HepG2 (cell line): ENCODE results near the gene GSTA1. TPM values are rescaled to one million over a fixed set of nuclear protein-coding genes. Genes with fewer than 3 reads are reported as not detected.

Experiments
- ADNP ChIP-seq: sonication (generic); formaldehyde crosslinking; IDR thresholded peaks from 2 replicates; pipeline ENCODE4 v1.4.0; 2020; ENCODE audit warnings: missing genetic modification reagents
- CCDC6 ChIP-seq: sonication (generic); formaldehyde crosslinking; IDR thresholded peaks from 2 replicates; pipeline ENCODE4 v1.8.1; 2022; ENCODE audit warnings: mild to moderate bottlenecking, missing genetic modification reagents, moderate library complexity
- PAF1 ChIP-seq: IDR thresholded peaks from 2 replicates; pipeline ENCODE4 v1.6.1; 2016; ENCODE audit warnings: missing genetic modification reagents, missing compliant biosample characterization
- PITX1 ChIP-seq: sonication (generic); formaldehyde crosslinking; IDR thresholded peaks from 2 replicates; pipeline ENCODE4 v1.5.1; 2020; ENCODE audit warnings: mild to moderate bottlenecking, missing genetic modification reagents
- REXO4 ChIP-seq: sonication (generic); formaldehyde crosslinking; IDR thresholded peaks from 2 replicates; pipeline ENCODE4 v1.8.0; 2022; ENCODE audit warnings: missing genetic modification reagents, mild to moderate bottlenecking, borderline replicate concordance
- RFX1 ChIP-seq: fragments of 450-650 bp; IDR thresholded peaks from 2 replicates; pipeline ENCODE4 v1.6.1; 2017
- RFXANK ChIP-seq: IDR thresholded peaks from 2 replicates; pipeline ENCODE4 v1.6.1; 2016
- RFXAP ChIP-seq: sonication (generic); formaldehyde crosslinking; IDR thresholded peaks from 2 replicates; pipeline ENCODE4 v1.4.0; 2020; ENCODE audit warnings: missing genetic modification reagents, borderline replicate concordance
- SIN3A ChIP-seq: IDR thresholded peaks from 2 replicates; pipeline ENCODE4 v1.6.1; 2011; ENCODE audit warnings: low read depth, mild to moderate bottlenecking, control low read depth, low read length, borderline replicate concordance
- ZBTB21 ChIP-seq: sonication (generic); formaldehyde crosslinking; IDR thresholded peaks from 2 replicates; pipeline ENCODE4 v1.4.0; 2020; ENCODE audit warnings: missing genetic modification reagents
- ZBTB38 ChIP-seq: sonication (generic); formaldehyde crosslinking; IDR thresholded peaks from 2 replicates; pipeline ENCODE4 v1.5.1; 2020; ENCODE audit warnings: mild to moderate bottlenecking, missing genetic modification reagents
- ZNF354B ChIP-seq: sonication (generic); formaldehyde crosslinking; IDR thresholded peaks from 2 replicates; pipeline ENCODE4 v1.8.0; 2022; ENCODE audit warnings: mild to moderate bottlenecking, missing genetic modification reagents
- ZNF44 ChIP-seq: sonication (generic); formaldehyde crosslinking; IDR thresholded peaks from 2 replicates; pipeline ENCODE4 v1.5.1; 2020; ENCODE audit warnings: mild to moderate bottlenecking, missing genetic modification reagents
- ZNF441 ChIP-seq: sonication (generic); formaldehyde crosslinking; IDR thresholded peaks from 2 replicates; pipeline ENCODE4 v1.7.0; 2021; ENCODE audit warnings: missing genetic modification reagents, borderline replicate concordance
- ZNF841 ChIP-seq: sonication (generic); formaldehyde crosslinking; IDR thresholded peaks from 2 replicates; pipeline ENCODE4 v1.8.1; 2023; ENCODE audit warnings: missing genetic modification reagents, borderline replicate concordance
- polyA plus RNA-seq, 8 experiments: library from polyadenylated mRNA; depleted of rRNA in 3 of 8; stranded (reverse) in 7 of 8; unstranded in 1 of 8; fragments of >200 nt; fragmentation: Illumina TruSeq in 4 of 8; extraction: Trizol in 4 of 8; gene quantifications; 2 replicates each; pipeline versions ENCODE4 v1.2.1 to v1.2.3, GENCODE V29; 2011 to 2016; ENCODE audit warnings: low read depth in 4 of 8, missing spikeins in 1 of 8, mixed read lengths in 1 of 8; ENCODE audit not compliant: insufficient read depth in 1 of 8
- total RNA-seq, 5 experiments: library from RNA; depleted of rRNA; stranded (reverse); fragments of >200 nt; fragmentation: Illumina TruSeq; extraction: Trizol; gene quantifications; 2 replicates each; pipeline ENCODE4 v1.2.3, GENCODE V29; 2016; ENCODE audit warnings: low read depth in 1 of 5
- TF ChIP-seq, protein P1 (sequence below): sonication (generic); formaldehyde crosslinking; IDR thresholded peaks from 2 replicates; pipeline ENCODE4 v1.8.0; 2022; ENCODE audit warnings: mild to moderate bottlenecking, missing genetic modification reagents, moderate library complexity
- TF ChIP-seq, protein P2 (sequence below): fragments of 450-650 bp; IDR thresholded peaks from 2 replicates; pipeline ENCODE4 v1.6.1; 2017
- TF ChIP-seq, protein P3 (sequence below): sonication (generic); formaldehyde crosslinking; IDR thresholded peaks from 2 replicates; pipeline ENCODE4 v1.4.0; 2020; ENCODE audit warnings: missing genetic modification reagents, borderline replicate concordance
- TF ChIP-seq, protein P4 (sequence below): sonication (generic); formaldehyde crosslinking; IDR thresholded peaks from 2 replicates; pipeline ENCODE4 v1.5.0; 2020; ENCODE audit warnings: missing genetic modification reagents
- TF ChIP-seq, protein P5 (sequence below): sonication (generic); formaldehyde crosslinking; IDR thresholded peaks from 2 replicates; pipeline ENCODE4 v1.4.0; 2020; ENCODE audit warnings: missing genetic modification reagents
- TF ChIP-seq, protein P6 (sequence below): sonication (generic); formaldehyde crosslinking; IDR thresholded peaks from 2 replicates; pipeline ENCODE4 v1.4.0; 2020; ENCODE audit warnings: missing genetic modification reagents, borderline replicate concordance

The GSTA1 gene
- total and polyA plus RNA-seq, 2 of the 13 experiments (the other 11 are each of a cell fraction or from before 2014, with no cell fraction given), result 6.2 to 282 TPM

DNA sequence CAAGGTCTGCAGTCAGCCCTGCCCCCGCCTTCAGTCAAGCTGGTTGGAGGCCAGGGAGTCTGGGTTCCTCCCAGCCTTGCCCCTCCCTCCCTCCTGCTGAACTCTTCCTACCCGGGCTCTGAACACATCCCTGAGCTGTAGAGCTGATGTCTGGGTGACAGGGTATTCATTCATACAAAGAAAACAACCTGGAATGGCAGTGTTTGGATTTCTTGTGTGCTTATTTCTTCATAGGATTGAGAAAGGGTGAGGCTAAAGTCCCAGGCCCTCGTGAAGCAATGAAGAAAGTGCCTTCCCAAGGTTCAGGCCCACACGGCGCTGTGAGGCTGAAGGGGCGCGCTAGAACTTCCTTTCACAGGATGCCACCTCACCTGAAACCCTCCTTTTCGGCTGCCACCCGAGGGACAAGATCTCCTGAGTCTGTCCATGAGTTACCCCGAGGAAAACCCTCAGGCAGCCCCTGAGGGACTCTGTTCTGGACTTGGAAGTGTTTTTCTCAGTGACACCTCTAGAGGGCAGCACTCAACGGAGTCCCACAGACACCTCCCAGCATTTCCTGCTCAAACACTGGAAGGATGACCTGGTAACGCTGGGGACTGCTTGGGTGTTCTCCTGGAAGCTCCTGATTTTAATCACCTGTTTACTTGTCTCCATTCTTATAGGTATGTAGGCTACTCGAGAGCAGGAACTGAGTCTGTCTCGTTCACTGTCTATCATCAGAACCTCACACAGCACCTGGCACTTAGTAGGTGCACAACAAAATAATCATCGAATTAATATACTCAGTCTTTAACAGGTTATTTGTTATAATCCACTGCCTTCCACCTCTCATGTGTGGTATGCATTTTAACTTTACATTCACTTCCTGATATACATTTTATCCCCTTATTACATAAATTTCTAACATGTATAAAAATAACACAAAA lies 11.8 kb upstream of the GSTA1 start (continued):
- peak; percentile 54; the same call in 1 of the 2 replicates for TF ChIP-seq PITX1 (CRISPR knock-in tag)
- TF ChIP-seq, protein P1, sequence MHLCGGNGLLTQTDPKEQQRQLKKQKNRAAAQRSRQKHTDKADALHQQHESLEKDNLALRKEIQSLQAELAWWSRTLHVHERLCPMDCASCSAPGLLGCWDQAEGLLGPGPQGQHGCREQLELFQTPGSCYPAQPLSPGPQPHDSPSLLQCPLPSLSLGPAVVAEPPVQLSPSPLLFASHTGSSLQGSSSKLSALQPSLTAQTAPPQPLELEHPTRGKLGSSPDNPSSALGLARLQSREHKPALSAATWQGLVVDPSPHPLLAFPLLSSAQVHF (CRISPR knock-in tag), result no peak
- no peak for TF ChIP-seq ZNF44 (CRISPR knock-in tag)
- TF ChIP-seq REXO4, result no peak
- no peak for TF ChIP-seq SIN3A
- TF ChIP-seq, protein P2, sequence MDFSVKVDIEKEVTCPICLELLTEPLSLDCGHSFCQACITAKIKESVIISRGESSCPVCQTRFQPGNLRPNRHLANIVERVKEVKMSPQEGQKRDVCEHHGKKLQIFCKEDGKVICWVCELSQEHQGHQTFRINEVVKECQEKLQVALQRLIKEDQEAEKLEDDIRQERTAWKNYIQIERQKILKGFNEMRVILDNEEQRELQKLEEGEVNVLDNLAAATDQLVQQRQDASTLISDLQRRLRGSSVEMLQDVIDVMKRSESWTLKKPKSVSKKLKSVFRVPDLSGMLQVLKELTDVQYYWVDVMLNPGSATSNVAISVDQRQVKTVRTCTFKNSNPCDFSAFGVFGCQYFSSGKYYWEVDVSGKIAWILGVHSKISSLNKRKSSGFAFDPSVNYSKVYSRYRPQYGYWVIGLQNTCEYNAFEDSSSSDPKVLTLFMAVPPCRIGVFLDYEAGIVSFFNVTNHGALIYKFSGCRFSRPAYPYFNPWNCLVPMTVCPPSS, result no peak
- no peak for TF ChIP-seq ZNF841
- peak; percentile 36; the same call in 1 of the 2 replicates for TF ChIP-seq RFXAP (CRISPR knock-in tag)
- TF ChIP-seq ZNF354B, result no peak
- no peak for TF ChIP-seq ZNF441
- TF ChIP-seq CCDC6 (CRISPR knock-in tag), result no peak; the same call in 1 of the 2 replicates
- TF ChIP-seq, protein P3, sequence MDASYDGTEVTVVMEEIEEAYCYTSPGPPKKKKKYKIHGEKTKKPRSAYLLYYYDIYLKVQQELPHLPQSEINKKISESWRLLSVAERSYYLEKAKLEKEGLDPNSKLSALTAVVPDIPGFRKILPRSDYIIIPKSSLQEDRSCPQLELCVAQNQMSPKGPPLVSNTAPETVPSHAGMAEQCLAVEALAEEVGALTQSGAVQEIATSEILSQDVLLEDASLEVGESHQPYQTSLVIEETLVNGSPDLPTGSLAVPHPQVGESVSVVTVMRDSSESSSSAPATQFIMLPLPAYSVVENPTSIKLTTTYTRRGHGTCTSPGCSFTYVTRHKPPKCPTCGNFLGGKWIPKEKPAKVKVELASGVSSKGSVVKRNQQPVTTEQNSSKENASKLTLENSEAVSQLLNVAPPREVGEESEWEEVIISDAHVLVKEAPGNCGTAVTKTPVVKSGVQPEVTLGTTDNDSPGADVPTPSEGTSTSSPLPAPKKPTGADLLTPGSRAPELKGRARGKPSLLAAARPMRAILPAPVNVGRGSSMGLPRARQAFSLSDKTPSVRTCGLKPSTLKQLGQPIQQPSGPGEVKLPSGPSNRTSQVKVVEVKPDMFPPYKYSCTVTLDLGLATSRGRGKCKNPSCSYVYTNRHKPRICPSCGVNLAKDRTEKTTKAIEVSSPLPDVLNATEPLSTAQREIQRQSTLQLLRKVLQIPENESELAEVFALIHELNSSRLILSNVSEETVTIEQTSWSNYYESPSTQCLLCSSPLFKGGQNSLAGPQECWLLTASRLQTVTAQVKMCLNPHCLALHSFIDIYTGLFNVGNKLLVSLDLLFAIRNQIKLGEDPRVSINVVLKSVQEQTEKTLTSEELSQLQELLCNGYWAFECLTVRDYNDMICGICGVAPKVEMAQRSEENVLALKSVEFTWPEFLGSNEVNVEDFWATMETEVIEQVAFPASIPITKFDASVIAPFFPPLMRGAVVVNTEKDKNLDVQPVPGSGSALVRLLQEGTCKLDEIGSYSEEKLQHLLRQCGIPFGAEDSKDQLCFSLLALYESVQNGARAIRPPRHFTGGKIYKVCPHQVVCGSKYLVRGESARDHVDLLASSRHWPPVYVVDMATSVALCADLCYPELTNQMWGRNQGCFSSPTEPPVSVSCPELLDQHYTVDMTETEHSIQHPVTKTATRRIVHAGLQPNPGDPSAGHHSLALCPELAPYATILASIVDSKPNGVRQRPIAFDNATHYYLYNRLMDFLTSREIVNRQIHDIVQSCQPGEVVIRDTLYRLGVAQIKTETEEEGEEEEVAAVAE (CRISPR knock-in tag), result peak; percentile 36; the same call in 1 of the 2 replicates
- TF ChIP-seq ZBTB38 (CRISPR knock-in tag), result no peak
- TF ChIP-seq, protein P4, sequence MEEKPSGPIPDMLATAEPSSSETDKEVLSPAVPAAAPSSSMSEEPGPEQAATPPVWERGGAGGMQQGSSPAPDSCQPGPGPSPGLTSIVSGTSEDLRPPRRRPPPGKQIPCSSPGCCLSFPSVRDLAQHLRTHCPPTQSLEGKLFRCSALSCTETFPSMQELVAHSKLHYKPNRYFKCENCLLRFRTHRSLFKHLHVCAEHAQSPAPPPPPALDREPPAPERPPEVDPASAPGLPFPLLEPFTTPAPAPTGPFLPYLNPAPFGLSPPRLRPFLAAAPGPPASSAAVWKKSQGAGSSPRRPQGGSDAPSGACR, result no peak
- TF ChIP-seq ADNP (CRISPR knock-in tag), result no peak
- no peak for TF ChIP-seq PAF1
- no peak for TF ChIP-seq RFX1
- TF ChIP-seq, protein P5, sequence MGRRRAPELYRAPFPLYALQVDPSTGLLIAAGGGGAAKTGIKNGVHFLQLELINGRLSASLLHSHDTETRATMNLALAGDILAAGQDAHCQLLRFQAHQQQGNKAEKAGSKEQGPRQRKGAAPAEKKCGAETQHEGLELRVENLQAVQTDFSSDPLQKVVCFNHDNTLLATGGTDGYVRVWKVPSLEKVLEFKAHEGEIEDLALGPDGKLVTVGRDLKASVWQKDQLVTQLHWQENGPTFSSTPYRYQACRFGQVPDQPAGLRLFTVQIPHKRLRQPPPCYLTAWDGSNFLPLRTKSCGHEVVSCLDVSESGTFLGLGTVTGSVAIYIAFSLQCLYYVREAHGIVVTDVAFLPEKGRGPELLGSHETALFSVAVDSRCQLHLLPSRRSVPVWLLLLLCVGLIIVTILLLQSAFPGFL, result no peak
- TF ChIP-seq, protein P6, sequence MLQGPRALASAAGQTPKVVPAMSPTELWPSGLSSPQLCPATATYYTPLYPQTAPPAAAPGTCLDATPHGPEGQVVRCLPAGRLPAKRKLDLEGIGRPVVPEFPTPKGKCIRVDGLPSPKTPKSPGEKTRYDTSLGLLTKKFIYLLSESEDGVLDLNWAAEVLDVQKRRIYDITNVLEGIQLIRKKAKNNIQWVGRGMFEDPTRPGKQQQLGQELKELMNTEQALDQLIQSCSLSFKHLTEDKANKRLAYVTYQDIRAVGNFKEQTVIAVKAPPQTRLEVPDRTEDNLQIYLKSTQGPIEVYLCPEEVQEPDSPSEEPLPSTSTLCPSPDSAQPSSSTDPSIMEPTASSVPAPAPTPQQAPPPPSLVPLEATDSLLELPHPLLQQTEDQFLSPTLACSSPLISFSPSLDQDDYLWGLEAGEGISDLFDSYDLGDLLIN, result no peak
- TF ChIP-seq ZBTB21 (CRISPR knock-in tag), result no peak
- no peak for TF ChIP-seq RFXANK (CRISPR knock-in tag)
